HAP-1 (cell line): Measurements from ENCODE around the gene RNPS1.

ENCODE experiments used
- DNase-seq, 2 experiments: peaks; one replicate each; pipeline ENCODE4 v3.0.0-alpha.2; 2016 to 2020; ENCODE audit warnings: low spot score in 2 of 2
- H3K27me3 ChIP-seq: fragments of 250-450 bp; sonication (Bioruptor Pico); 2 replicates; pipeline ENCODE4 v1.5.1; 2020; ENCODE audit warnings: low read depth, mild to moderate bottlenecking, moderate library complexity
- H3K36me3 ChIP-seq: fragments of 250-450 bp; sonication (Bioruptor Pico); replicated peaks from 2 replicates; pipeline ENCODE4 v1.5.1; 2020; ENCODE audit warnings: mild to moderate bottlenecking
- H3K4me1 ChIP-seq: fragments of 250-450 bp; sonication (Bioruptor Pico); 2 replicates; pipeline ENCODE4 v1.5.1; 2020; ENCODE audit warnings: mild to moderate bottlenecking
- H3K4me3 ChIP-seq: fragments of 250-450 bp; sonication (Bioruptor Pico); 2 replicates; pipeline ENCODE4 v1.5.1; 2020; ENCODE audit warnings: mild to moderate bottlenecking, moderate library complexity
- H3K9me3 ChIP-seq: fragments of 250-450 bp; sonication (Bioruptor Pico); 2 replicates; pipeline ENCODE4 v1.5.1; 2020; ENCODE audit warnings: mild to moderate bottlenecking, moderate library complexity
- in situ Hi-C: fragments of 300-500 bp; cut with MboI; formaldehyde crosslinking; loops from 3 replicates; pipeline ENCODE4 v1.14.3; 2020; ENCODE audit warnings: low sequenced_read_pairs, inconsistent platforms, mixed read lengths

RNPS1 gene

DNA sequence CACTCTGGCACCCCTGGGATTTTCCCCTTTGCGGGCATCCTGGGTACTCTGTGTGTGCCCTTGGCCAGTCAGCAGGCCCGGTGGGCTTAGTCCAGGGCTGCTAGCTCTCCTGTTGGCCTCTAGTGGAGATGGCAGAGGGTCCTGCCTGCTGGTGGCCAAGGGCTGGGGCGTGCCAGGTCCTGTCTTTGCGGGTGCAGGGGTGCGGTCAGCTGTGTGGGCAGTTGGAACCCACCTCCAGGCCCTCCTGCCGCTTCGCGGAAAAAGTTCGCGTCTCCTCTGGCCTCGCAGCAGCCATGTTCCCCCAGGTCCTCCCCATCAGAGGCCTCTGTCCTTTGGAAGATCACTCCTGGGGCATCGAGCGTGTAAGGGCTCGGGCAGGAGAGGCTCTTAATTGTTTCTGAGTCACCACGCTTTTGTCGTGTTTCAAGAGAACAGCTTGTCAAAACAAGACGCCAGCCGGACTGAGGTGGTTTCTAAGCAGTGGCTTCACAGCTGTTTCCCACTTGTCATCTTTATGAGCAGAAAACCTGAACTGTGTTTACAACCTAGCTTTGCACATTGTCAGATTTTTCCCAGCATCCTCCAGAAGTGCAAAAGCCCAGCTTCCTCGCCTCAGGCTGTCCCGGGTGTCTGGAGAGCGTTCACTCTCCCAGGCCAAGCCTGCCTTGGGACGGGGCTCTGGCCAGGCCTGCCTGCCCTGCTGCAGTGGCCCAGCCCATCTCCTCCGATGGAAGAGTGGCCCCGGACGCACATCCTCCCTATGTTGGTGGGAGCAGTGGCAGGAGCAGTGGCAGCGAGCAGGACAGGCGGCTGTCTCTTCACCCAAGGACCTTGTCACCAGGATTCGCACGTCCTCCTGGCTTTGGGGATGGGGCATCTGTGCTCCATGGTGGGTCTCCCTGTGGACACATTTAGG lies 36.7 kb downstream of the RNPS1 start:
- Histone ChIP-seq H3K27me3 (no peaks in the 10 kb centered on the region), H3K36me3 (peaks cover 65% of the 10 kb centered on the region), H3K4me3 (no peak overlapping the region), H3K4me1 (no peaks in the 10 kb centered on the region), H3K9me3 (no peaks in the 10 kb centered on the region)
- in situ Hi-C loops, result no loop called here
- DNase-seq, result no peak

GRCh38 chr16:2230376-2230775 lies 37.5 kb downstream of the RNPS1 start:
- Histone ChIP-seq H3K36me3 (peaks cover 66% of the 10 kb centered on the region), H3K4me3 (no peak overlapping the region), H3K4me1 (no peaks in the 10 kb centered on the region), H3K9me3 (no peaks in the 10 kb centered on the region), H3K27me3 (no peaks in the 10 kb centered on the region)
- no peak for DNase-seq
- in situ Hi-C loops, result no loop called here

GRCh38 chr16:2229632-2230250 lies 38.2 kb downstream of the RNPS1 start:
- H3K9me3 ChIP-seq, result no peaks in the 10 kb centered on the region
- no peak overlapping the region for H3K4me3 ChIP-seq
- peaks cover 61% of the 10 kb centered on the region for H3K36me3 ChIP-seq
- in situ Hi-C loops, result no loop called here
- H3K27me3 ChIP-seq, result no peaks in the 10 kb centered on the region
- peaks cover 1% of the 10 kb centered on the region; the same call in 1 of the 2 replicates for H3K4me1 ChIP-seq
- DNase-seq, result no peak

DNA sequence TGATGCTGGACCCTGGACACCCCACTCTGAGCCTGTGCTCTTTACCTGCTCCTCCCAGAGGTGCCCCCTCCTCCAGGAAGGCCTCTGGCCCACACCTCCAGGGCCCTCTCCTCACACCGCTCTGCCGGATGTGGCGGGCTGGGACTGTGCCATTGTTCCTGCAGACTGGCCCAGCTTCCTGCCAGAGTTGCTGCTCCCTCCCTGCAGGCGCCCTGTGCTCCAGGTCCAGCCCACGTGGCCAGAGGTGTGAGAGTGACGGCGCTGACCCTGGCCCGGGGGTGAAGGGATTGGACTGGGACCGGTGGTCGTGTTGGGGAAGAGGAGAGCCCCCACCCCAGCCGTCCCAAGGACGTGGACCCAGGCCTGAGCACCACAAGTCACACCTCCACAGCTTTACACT lies 38.8 kb downstream of the RNPS1 start:
- Histone ChIP-seq H3K4me1 (peaks cover 5% of the 10 kb centered on the region; the same call in 1 of the 2 replicates), H3K36me3 (peaks cover 58% of the 10 kb centered on the region)

DNA sequence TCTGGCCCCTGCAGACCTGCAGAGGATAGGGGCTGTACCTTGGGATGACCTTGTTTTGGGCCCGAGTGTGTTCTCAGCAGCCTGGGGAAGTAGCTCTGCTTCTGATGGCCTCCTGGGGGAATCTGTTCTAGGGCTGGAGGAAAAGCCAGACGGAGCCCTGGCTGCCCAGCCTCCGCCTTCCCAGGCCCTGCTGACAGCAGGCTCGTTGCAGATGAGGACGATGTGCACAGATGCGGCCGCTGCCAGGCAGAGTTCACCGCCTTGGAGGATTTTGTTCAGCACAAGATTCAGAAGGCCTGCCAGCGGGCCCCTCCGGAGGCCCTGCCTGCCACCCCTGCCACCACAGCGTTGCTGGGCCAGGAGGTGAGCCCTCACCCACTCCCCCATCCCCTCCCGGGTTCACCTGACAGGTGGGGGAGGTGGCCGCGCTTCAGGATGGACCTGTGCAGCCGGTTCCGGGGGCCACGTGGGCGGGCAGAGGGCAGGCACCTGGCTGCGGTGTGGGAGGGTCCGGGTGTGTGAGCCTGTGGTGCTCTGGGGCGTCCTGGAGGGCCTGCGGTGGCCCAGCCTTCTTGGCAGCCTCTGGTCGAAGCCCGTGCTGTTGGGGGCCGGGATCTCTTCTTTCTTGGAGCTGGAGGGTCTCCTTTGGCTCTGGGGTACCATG lies 39.6 kb downstream of the RNPS1 start:
- Histone ChIP-seq H3K4me3 (no peak overlapping the region), H3K4me1 (peaks cover 5% of the 10 kb centered on the region; the same call in 1 of the 2 replicates), H3K27me3 (no peaks in the 10 kb centered on the region), H3K36me3 (peaks cover 56% of the 10 kb centered on the region), H3K9me3 (no peaks in the 10 kb centered on the region)
- in situ Hi-C loops, result no loop called here
- no peak for DNase-seq

More for the DNA sequence above, 38.8 kb downstream of the RNPS1 start:
- H3K4me3 ChIP-seq, result no peak overlapping the region
- in situ Hi-C loops, result no loop called here
- DNase-seq, result no peak
- no peaks in the 10 kb centered on the region for H3K9me3 ChIP-seq
- no peaks in the 10 kb centered on the region for H3K27me3 ChIP-seq

GRCh38 chr16:2226918-2227317 lies 41.0 kb downstream of the RNPS1 start:
- H3K4me3 ChIP-seq, result no peak overlapping the region
- in situ Hi-C loops, result no loop called here
- no peaks in the 10 kb centered on the region for H3K9me3 ChIP-seq
- no peak for DNase-seq
- H3K4me1 ChIP-seq, result peaks cover 9% of the 10 kb centered on the region
- peaks cover 44% of the 10 kb centered on the region for H3K36me3 ChIP-seq
- no peaks in the 10 kb centered on the region for H3K27me3 ChIP-seq

- DNase-seq, result no peak
- Histone ChIP-seq H3K4me1 (peaks cover 9% of the 10 kb centered on the region), H3K9me3 (no peaks in the 10 kb centered on the region), H3K36me3 (peaks cover 38% of the 10 kb centered on the region), H3K27me3 (no peaks in the 10 kb centered on the region), H3K4me3 (no peak overlapping the region)
- in situ Hi-C loops, result no loop called here
Measured at GRCh38 chr16:2226245-2226793, 41.6 kb downstream of the RNPS1 start.

- DNase-seq, result peak in 1 of 2 experiments; percentile 60
- peak overlapping the region; percentile 85 for H3K4me3 ChIP-seq
- in situ Hi-C loops, result no loop called here
- no peaks in the 10 kb centered on the region for H3K9me3 ChIP-seq
- H3K36me3 ChIP-seq, result peaks cover 23% of the 10 kb centered on the region
- no peaks in the 10 kb centered on the region for H3K27me3 ChIP-seq
- H3K4me1 ChIP-seq, result peaks cover 10% of the 10 kb centered on the region
Measured at GRCh38 chr16:2223942-2224486, 43.9 kb downstream of the RNPS1 start.

GRCh38 chr16:2223221-2223941 lies 44.5 kb downstream of the RNPS1 start, which contains the start of gene E4F1:
Gene E4F1, plus strand, starts transcription at chr16:2223591. Its CDS starts 23 bp downstream, at chr16:2223614.
- DNase-seq, result peak; percentile 100
- no peaks in the 10 kb centered on the region for H3K27me3 ChIP-seq
- in situ Hi-C loops, result no loop called here
- peaks cover 16% of the 10 kb centered on the region for H3K36me3 ChIP-seq
- H3K4me1 ChIP-seq, result peaks cover 12% of the 10 kb centered on the region
- no peaks in the 10 kb centered on the region for H3K9me3 ChIP-seq
- peak within 1 kb of the TSS; percentile 85 for H3K4me3 ChIP-seq

- no peak for DNase-seq
- H3K27me3 ChIP-seq, result no peaks in the 10 kb centered on the region
- H3K9me3 ChIP-seq, result no peaks in the 10 kb centered on the region
- in situ Hi-C loops, result no loop called here
- H3K36me3 ChIP-seq, result peaks cover 6% of the 10 kb centered on the region
- H3K4me1 ChIP-seq, result peaks cover 25% of the 10 kb centered on the region
- no peak overlapping the region for H3K4me3 ChIP-seq
Measured at GRCh38 chr16:2216330-2216729, 51.6 kb downstream of the RNPS1 start.

DNA sequence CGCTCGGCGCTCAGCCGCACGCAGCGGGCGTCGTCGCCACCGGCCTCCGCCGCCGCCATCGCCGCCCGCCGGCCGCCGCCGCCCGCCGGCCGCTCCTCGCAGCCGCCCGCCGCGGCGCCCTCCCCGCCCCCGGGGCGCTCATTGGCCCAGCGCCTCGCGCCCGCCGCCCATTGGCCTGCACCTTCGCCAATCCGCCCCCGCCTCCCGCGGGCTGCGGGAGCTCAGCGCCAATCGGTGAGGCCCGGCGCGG lies 53.3 kb downstream of the RNPS1 start, which contains the start of gene PGP:
TSS of gene PGP (minus strand) at position 122 of the 250 bp plus-strand sequence. CDS start at position 59, 63 bp downstream.
- H3K9me3 ChIP-seq, result no peaks in the 10 kb centered on the region
- in situ Hi-C loops, result no loop called here
- peaks cover 8% of the 10 kb centered on the region for H3K36me3 ChIP-seq
- DNase-seq, result no peak
- H3K4me1 ChIP-seq, result peaks cover 25% of the 10 kb centered on the region
- no peaks in the 10 kb centered on the region for H3K27me3 ChIP-seq
- H3K4me3 ChIP-seq, result peak within 1 kb of the TSS; percentile 54

DNA sequence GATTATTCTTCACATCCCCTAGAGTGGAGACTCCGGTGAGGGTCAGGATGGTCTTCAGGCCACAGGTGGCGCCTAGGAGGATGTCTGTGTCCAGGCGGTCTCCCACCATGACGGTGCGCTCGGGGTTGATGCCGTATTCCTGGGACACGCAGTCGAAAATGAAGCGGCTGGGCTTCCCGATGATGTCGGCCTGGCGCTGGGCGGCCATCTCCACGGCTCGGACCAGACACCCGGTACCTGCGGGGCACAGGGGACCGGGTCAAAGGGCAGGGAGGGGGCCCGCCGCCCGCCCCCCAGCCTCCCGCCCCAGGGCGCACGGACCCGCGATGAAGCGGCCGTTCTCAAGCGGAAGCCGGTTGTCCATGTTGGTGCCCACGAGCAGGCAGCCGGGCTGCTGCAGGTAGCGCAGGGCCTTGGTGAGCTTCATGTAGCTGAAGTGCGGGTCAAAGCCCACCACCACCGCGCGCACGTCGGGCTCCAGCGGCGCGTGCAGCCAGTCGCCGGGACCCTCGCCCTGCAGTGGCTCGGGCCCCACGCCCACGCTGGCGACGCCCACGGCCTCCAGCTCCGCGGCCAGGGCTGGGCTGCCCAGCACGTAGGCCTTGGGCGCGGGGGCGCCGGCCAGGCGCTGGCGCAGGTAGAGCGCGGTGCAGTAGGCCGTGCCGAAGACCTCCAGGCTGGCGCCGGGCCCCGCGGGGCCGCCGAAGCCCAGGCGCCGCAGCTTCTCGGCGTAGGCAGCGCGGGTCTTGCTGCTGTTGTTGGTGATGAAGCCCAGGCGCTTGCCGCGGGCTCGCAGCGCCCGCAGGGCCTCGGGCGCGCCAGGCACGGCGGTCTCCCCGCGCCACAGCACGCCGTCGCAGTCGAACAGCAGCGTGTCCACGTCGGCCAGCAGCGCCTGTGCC lies 53.9 kb downstream of the RNPS1 start:
- peak overlapping the region; percentile 50 for H3K4me3 ChIP-seq
- no peaks in the 10 kb centered on the region for H3K9me3 ChIP-seq
- DNase-seq, result no peak
- peaks cover 24% of the 10 kb centered on the region for H3K4me1 ChIP-seq
- in situ Hi-C loops, result no loop called here
- H3K27me3 ChIP-seq, result no peaks in the 10 kb centered on the region
- H3K36me3 ChIP-seq, result peaks cover 13% of the 10 kb centered on the region
